Measurements from ENCODE around the gene TERT. TPM values are rescaled to one million over a fixed set of nuclear protein-coding genes. Genes with fewer than 3 reads are reported as not detected.

Gene TERT
- total and polyA plus RNA-seq, 2 donors (not counting 1 experiment from before 2014, with no cell fraction given): 0.24 to 0.39 TPM

DNA sequence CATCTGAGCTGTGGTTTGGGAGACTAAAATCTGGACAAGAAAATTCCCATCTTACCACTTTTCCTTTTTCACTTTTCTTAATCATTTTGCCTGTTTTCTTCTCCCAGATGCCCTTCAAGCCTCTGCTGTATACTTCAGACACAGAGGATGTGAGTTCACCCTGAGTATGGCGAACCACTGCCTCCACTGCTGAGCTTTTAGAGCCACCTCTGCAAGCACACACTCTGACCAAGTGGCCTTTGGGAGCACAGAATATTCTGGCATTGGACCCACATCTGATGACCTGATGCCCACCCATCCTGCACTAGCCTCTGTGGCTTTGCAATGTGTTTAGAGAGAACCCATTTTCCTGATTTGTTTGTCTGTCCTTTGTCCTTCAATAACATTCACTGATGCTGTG, 32.5 kb downstream of the TERT start:
- no peak overlapping the region for H3K4me2 ChIP-seq (replicated peaks; ENCODE audit: low read depth, low read length, poor library complexity, severe bottlenecking)
- ATAC-seq (ENCODE audit: low read depth): no peak
- Mint-ChIP-seq H3K27me3 (no peaks in the 10 kb centered on the region), H3K4me1 (no peaks in the 10 kb centered on the region), H3K4me3 (no peak overlapping the region), H3K9me3 (ENCODE audit: insufficient read depth) (no peaks in the 10 kb centered on the region), H3K27ac (no peak overlapping the region)
- no peak overlapping the region for H3K27ac ChIP-seq (ENCODE audit: low read length in 2 of 2)
- 93% methylated on average over 1 of the region's 1 CpG for WGBS (ENCODE audit: insufficient coverage)
- H4K20me1 ChIP-seq (ENCODE audit: control insufficient read depth, insufficient read depth, low read length, poor library complexity, severe bottlenecking): no peaks in the 10 kb centered on the region
- H3K9ac ChIP-seq (ENCODE audit: low read length): no peak overlapping the region
- H3K4me3 ChIP-seq (ENCODE audit: control extremely low read depth in 1 of 5, extremely low read depth in 1 of 5, insufficient read depth in 1 of 5, low read depth in 2 of 5, low read length in 4 of 5): no peak overlapping the region
- H3K79me2 ChIP-seq (ENCODE audit: control insufficient read depth, insufficient read depth, low read length): no peaks in the 10 kb centered on the region
- no peaks in the 10 kb centered on the region for H3K36me3 ChIP-seq (replicated peaks in 1 of 2; ENCODE audit: control extremely low read depth in 1 of 2, control insufficient read depth in 1 of 2, extremely low read depth in 1 of 2, insufficient read depth in 2 of 2, low read length in 1 of 2)
- ChIA-PET POLR2A (no interaction called here), CTCF (no interaction called here)
- H3K9me3 ChIP-seq (ENCODE audit: control extremely low read depth in 1 of 3, control insufficient read depth in 2 of 3, insufficient read depth in 1 of 3, low read length in 2 of 3): peaks cover 0 to 51% (median 5%) of the 10 kb centered on the region in 3 donors
- intact Hi-C loops (cut with micrococcal nuclease): no loop called here
- DNase-seq: no peak
- H2AFZ ChIP-seq (ENCODE audit: insufficient read depth, low read depth, low read length, poor library complexity, severe bottlenecking): no peak overlapping the region
- H3K27me3 ChIP-seq (replicated peaks in 1 of 4; ENCODE audit: control extremely low read depth in 1 of 4, control insufficient read depth in 3 of 4, insufficient read depth in 4 of 4, low read length in 3 of 4): no peaks in the 10 kb centered on the region
- TF ChIP-seq EZH2 (IDR thresholded peaks at IDR 0.05; ENCODE audit: borderline replicate concordance, insufficient read depth, low read depth, low read length, poor library complexity, severe bottlenecking): no peak
- TF ChIP-seq, protein P1, sequence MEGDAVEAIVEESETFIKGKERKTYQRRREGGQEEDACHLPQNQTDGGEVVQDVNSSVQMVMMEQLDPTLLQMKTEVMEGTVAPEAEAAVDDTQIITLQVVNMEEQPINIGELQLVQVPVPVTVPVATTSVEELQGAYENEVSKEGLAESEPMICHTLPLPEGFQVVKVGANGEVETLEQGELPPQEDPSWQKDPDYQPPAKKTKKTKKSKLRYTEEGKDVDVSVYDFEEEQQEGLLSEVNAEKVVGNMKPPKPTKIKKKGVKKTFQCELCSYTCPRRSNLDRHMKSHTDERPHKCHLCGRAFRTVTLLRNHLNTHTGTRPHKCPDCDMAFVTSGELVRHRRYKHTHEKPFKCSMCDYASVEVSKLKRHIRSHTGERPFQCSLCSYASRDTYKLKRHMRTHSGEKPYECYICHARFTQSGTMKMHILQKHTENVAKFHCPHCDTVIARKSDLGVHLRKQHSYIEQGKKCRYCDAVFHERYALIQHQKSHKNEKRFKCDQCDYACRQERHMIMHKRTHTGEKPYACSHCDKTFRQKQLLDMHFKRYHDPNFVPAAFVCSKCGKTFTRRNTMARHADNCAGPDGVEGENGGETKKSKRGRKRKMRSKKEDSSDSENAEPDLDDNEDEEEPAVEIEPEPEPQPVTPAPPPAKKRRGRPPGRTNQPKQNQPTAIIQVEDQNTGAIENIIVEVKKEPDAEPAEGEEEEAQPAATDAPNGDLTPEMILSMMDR (IDR thresholded peaks at IDR 0.05): no peak
- no peaks in the 10 kb centered on the region for H3K4me1 ChIP-seq (ENCODE audit: control insufficient read depth in 2 of 2, insufficient read depth in 2 of 2, low read length in 2 of 2)

DNA sequence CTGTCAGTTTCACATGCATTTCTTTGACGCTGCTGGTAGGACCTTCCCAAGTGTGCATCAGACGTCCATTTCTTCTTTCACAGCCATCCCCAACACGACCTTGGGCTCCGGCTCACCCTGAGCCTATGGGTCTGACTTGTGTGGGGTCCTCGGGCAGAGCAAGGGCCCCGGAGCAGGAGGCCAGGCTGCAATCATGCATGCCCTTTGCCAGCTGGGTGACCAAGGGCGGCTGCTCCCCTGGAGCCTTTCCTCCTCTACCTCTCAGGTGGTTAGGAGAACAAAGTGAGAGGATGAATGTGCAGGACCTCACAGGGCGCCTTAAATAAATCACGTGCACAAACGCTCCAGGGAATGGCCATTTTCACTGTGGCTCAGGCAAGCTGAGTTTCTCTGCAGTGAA, 33.2 kb downstream of the TERT start:
- Mint-ChIP-seq H3K4me1 (no peaks in the 10 kb centered on the region), H3K27me3 (no peaks in the 10 kb centered on the region), H3K27ac (no peak overlapping the region), H3K9me3 (ENCODE audit: insufficient read depth) (no peaks in the 10 kb centered on the region), H3K4me3 (no peak overlapping the region)
- Histone ChIP-seq H3K4me1 (ENCODE audit: control insufficient read depth in 2 of 2, insufficient read depth in 2 of 2, low read length in 2 of 2) (no peaks in the 10 kb centered on the region), H3K4me3 (ENCODE audit: control extremely low read depth in 1 of 5, extremely low read depth in 1 of 5, insufficient read depth in 1 of 5, low read depth in 2 of 5, low read length in 4 of 5) (no peak overlapping the region), H3K9ac (ENCODE audit: low read length) (no peak overlapping the region), H3K79me2 (ENCODE audit: control insufficient read depth, insufficient read depth, low read length) (no peaks in the 10 kb centered on the region), H3K9me3 (ENCODE audit: control extremely low read depth in 1 of 3, control insufficient read depth in 2 of 3, insufficient read depth in 1 of 3, low read length in 2 of 3) (peaks cover 0 to 51% (median 5%) of the 10 kb centered on the region in 3 donors), H4K20me1 (ENCODE audit: control insufficient read depth, insufficient read depth, low read length, poor library complexity, severe bottlenecking) (no peaks in the 10 kb centered on the region), H2AFZ (ENCODE audit: insufficient read depth, low read depth, low read length, poor library complexity, severe bottlenecking) (no peak overlapping the region), H3K4me2 (replicated peaks; ENCODE audit: low read depth, low read length, poor library complexity, severe bottlenecking) (no peak overlapping the region), H3K27ac (ENCODE audit: low read length in 2 of 2) (no peak overlapping the region), H3K36me3 (replicated peaks in 1 of 2; ENCODE audit: control extremely low read depth in 1 of 2, control insufficient read depth in 1 of 2, extremely low read depth in 1 of 2, insufficient read depth in 2 of 2, low read length in 1 of 2) (no peaks in the 10 kb centered on the region), H3K27me3 (replicated peaks in 1 of 4; ENCODE audit: control extremely low read depth in 1 of 4, control insufficient read depth in 3 of 4, insufficient read depth in 4 of 4, low read length in 3 of 4) (no peaks in the 10 kb centered on the region)
- no peak for ATAC-seq (ENCODE audit: low read depth)
- TF ChIP-seq, protein P1 (IDR thresholded peaks at IDR 0.05): no peak
- TF ChIP-seq EZH2 (IDR thresholded peaks at IDR 0.05; ENCODE audit: borderline replicate concordance, insufficient read depth, low read depth, low read length, poor library complexity, severe bottlenecking): no peak
- POLR2A ChIA-PET: no interaction called here
- intact Hi-C loops (cut with micrococcal nuclease): no loop called here
- DNase-seq: no peak
- CTCF ChIA-PET: no interaction called here
- 94% methylated on average over 7 of the region's 10 CpGs for WGBS (ENCODE audit: insufficient coverage)
